Coronary artery (tissue), 2 donors: Measurements from ENCODE around the gene GPR61.
A peak's percentile ranks its signal among the peaks of the same experiment; 100 is the strongest.

Source experiments
- DNase-seq: peaks from one replicate; pipeline ENCODE4 v3.0.0-alpha.2; 2017; ENCODE audit warnings: low spot score
- H3K27ac ChIP-seq, 2 donors: fragments of 200-600 bp; sonication (generic); one replicate each; pipeline ENCODE4 v1.5.1; 2016 to 2019
- H3K4me3 ChIP-seq: fragments of 200-600 bp; sonication (generic); 2 replicates; pipeline ENCODE4 v1.5.1; 2016; ENCODE audit warnings: mild to moderate bottlenecking, moderate library complexity
- TF ChIP-seq, protein P1 (sequence below): fragments of 200-600 bp; sonication (generic); IDR thresholded peaks from one replicate; pipeline ENCODE4 v1.5.1; 2019; ENCODE audit warnings: antibody characterized with exemption

Gene GPR61

GRCh38 chr1:109521002-109521951, 18.4 kb upstream of the GPR61 start:
- TF ChIP-seq, protein P1, sequence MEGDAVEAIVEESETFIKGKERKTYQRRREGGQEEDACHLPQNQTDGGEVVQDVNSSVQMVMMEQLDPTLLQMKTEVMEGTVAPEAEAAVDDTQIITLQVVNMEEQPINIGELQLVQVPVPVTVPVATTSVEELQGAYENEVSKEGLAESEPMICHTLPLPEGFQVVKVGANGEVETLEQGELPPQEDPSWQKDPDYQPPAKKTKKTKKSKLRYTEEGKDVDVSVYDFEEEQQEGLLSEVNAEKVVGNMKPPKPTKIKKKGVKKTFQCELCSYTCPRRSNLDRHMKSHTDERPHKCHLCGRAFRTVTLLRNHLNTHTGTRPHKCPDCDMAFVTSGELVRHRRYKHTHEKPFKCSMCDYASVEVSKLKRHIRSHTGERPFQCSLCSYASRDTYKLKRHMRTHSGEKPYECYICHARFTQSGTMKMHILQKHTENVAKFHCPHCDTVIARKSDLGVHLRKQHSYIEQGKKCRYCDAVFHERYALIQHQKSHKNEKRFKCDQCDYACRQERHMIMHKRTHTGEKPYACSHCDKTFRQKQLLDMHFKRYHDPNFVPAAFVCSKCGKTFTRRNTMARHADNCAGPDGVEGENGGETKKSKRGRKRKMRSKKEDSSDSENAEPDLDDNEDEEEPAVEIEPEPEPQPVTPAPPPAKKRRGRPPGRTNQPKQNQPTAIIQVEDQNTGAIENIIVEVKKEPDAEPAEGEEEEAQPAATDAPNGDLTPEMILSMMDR, result no peak
- H3K4me3 ChIP-seq, result no peak overlapping the region
- DNase-seq, result no peak
- H3K27ac ChIP-seq, result no peak overlapping the region

DNA sequence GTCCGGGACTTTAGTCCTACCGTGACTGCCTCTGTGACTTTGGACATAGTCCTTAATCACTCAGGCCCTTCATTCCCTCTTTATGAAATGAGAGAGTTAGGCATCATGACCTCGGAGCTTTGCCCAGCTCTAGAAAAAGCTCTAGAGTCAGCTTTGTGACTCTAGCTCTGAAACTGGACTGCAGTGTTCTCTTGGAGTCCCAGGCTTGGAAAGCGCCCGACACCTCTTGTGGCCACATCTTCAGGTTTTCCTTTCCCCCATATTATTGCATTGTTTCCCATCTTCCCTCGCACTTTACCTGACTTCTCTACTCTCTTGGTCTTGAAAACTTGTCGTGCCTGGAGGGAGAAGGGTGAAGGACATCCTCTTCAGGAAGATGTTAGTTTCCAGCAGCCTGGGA, 17.6 kb upstream of the GPR61 start:
- Histone ChIP-seq H3K27ac (no peak overlapping the region), H3K4me3 (no peak overlapping the region)
- TF ChIP-seq, protein P1, result no peak
- no peak for DNase-seq

- TF ChIP-seq, protein P1, result no peak
- no peak overlapping the region for H3K4me3 ChIP-seq
- DNase-seq, result no peak
- no peak overlapping the region for H3K27ac ChIP-seq
Measured at GRCh38 chr1:109523706-109524105, 16.0 kb upstream of the GPR61 start.

DNA sequence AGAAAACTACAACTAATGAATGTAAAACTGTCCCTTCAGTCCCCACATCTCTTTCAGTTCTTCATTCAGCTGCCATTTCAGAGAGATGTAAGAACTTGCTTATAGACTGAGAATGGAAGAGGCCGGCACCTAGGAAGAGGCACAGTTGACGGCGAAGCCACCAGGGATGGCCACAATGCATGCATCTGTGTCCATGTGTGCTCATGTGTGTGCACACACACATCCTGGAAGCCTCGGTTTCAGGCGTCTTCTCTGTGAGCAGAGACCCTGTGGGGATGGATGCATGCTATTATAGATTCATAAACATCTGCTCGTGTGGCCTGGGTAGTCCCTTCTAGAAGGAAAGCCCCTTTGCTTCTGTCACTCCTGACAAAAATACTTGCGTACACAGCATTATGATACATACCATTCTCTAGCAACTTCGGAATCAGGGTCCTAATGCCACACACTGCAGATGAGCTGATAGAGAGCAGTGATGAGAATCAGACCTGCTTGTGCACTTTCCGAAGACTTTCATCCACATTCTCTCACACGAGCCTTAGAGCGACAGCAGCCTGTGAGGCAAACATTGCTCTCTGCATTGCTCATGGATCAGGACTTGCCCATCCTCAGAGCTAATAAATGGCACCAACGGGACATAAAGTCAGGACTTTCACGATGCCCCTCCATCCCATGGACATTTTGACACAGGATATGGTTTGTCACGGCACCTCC, 12.4 kb upstream of the GPR61 start:
- Histone ChIP-seq H3K4me3 (no peak overlapping the region), H3K27ac (no peak overlapping the region)
- TF ChIP-seq, protein P1, result no peak
- DNase-seq, result peak; percentile 62

DNA sequence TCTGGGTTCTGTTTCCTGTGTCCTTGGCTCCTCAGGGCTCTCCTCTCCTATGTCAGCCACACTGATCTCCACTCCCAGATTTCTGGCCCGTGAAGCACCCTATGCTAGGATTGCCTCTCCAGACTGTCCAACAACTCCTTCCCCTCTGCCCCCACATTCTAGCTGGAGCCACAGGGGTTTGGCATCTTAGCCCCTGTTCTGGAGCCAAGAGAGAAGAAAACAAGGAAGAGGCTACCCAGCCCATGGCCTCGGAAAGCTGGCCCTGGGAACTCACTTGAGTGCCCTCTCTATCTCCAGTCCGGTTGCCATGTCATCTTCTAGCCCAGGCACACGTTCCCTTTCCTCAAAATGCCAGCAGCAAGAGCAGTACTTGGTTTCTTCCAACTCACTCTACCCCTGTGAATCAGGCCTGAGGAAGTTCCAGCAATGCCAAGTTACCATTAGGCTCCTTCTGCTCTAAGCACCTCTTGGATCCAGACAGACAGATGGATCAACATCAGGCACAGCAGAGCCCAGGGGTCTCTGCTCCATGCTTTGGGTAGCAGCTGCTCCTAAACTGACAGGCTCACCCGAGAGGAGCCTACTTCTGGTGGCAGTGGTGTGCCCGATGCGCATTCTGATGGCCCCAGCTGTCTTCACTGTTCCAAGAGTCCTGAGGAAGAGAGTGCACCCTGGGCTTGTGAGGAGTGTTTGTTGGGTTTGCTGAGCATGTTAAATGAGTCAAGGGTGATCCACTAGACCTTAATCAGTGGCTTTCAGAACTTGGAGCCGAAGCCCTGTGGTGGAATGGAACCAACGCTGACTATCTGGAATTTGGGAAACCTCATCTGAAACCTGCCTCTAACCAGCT, 11.6 kb upstream of the GPR61 start:
- TF ChIP-seq, protein P1, result no peak
- Histone ChIP-seq H3K27ac (no peak overlapping the region), H3K4me3 (no peak overlapping the region)
- DNase-seq, result peak; percentile 55

- no peak for DNase-seq
- Histone ChIP-seq H3K4me3 (no peak overlapping the region), H3K27ac (no peak overlapping the region)
- TF ChIP-seq, protein P1, result no peak
Measured at GRCh38 chr1:109528712-109529111, 11.0 kb upstream of the GPR61 start.
